Measurements from ENCODE around the gene AGPAT1.

- TF ChIP-seq CTCF (conservative IDR thresholded peaks at IDR 0.05; ENCODE audit: low read depth in 2 of 2) = no peak
- TF ChIP-seq REST (IDR thresholded peaks at IDR 0.05; ENCODE audit: unreplicated experiment) = no peak
- TF ChIP-seq EZH2 (IDR thresholded peaks at IDR 0.05; ENCODE audit: low read depth, unreplicated experiment) = no peak
- TF ChIP-seq JUNB (IDR thresholded peaks at IDR 0.05; ENCODE audit: unreplicated experiment) = no peak
- no peak for TF ChIP-seq POLR2AphosphoS5 (IDR thresholded peaks at IDR 0.05; ENCODE audit: low read depth)
- no peak for TF ChIP-seq ZNF331 (CRISPR knock-in tag; IDR thresholded peaks at IDR 0.05; ENCODE audit: low read depth)
- TF ChIP-seq ETS1 (IDR thresholded peaks at IDR 0.05) = no peak
These were observed 34.3 kb upstream of the AGPAT1 start for GRCh38 chr6:32210191-32210601.

Measured in GM23338 (cell line).